CD4-positive, alpha-beta T cell treated with Interleukin-17A for 1 hour (primary cell): Measurements from ENCODE around the gene ZNF280A.
"Not testable (repeated sequence)": the region's sequence is repeated elsewhere in the genome, so short reads cannot be mapped to it uniquely, and the experiment has no call there.

Experiments
- DNase-seq: peaks from one replicate; pipeline ENCODE4 v3.0.0-alpha.2; 2020

ZNF280A gene

DNA sequence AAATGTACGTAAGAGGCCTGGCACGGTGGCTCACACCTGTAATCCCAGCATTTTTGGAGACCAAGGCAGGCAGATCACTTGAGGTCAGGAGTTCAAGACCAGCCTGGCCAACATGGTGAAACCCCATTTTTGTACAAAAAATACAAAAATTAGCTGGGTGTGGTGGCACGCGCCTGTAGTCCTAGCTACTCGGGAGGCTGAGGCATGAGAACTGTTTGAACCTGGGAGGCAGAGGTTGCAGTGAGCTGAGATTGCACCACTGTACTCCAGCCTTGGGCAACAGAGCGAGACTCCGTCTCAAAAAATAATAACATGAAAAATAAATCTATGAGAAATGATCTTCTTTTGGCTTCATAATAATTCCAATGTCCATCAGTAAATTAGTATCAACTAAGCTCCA, 9.2 kb downstream of the ZNF280A start:
- not testable (repeated sequence) for DNase-seq

DNA sequence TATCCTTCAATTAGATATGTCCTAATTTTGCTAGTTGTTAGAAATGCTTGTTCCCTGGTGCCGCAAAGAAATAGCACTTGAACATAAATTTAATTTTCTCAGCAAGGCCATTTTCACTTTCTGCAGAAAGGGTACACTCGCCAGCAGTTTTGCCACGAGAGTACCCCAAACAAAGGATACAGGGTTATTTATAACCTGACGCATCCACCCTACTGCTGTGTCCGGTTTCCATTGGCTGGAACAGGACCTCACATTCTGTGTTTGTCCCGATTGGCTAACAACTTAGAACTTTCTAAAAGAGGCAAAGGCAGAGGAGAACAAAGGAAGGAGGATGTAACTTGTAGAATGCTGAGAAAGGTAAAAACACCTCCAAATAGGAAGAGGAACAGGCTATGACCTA, 10.2 kb downstream of the ZNF280A start:
- not testable (repeated sequence) for DNase-seq

DNA sequence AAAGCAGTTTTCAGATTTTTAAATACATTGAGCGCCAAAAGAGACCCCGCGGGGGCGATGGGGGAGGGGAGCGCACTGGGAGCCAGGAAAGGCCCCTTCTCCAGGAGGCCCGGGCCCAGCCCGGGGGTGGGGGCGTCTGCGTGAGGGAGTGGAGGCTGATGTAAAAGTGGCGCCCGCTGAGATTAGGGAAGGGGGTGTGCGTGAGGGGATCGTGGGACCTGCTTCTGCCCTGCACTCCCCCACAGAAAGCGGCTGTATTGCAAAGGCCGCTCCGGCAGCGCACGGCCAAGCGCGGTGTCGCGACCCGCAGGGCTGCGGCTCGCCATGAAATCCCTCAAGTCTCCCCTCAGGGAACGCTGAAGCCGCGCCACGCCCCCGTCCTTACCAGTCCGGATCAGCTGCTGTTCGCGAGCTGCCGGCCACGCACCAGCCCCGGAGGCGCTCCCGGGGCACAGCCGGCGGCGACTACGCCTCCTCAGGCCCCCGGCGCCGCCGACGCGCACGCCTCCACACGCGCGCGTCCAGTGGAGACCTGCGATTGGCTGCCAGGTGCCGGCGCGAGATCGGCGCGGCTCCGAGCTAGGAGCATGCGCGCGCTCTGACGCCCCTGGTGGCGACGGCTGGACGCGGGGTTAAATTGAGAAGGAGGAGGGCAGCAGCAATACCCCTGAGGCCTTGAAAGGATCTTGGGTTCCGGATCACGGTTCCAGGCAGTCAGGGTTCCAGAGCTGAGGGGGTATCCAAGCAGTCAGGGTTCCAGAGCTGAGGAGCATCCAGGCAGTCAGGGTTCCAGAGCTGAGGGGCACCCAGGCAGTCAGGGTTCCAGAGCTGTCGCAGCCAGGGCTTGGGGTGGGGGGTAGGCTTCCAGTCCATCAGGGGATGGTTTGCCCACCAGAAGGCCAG, 11.5 kb downstream of the ZNF280A start, which contains the start of gene ZNF280B:
Gene ZNF280B (minus strand): TSS at position 469 of the 903 bp plus-strand sequence. CDS start 19,344 bp downstream, outside the sequence.
- DNase-seq: peak; percentile 86

DNA sequence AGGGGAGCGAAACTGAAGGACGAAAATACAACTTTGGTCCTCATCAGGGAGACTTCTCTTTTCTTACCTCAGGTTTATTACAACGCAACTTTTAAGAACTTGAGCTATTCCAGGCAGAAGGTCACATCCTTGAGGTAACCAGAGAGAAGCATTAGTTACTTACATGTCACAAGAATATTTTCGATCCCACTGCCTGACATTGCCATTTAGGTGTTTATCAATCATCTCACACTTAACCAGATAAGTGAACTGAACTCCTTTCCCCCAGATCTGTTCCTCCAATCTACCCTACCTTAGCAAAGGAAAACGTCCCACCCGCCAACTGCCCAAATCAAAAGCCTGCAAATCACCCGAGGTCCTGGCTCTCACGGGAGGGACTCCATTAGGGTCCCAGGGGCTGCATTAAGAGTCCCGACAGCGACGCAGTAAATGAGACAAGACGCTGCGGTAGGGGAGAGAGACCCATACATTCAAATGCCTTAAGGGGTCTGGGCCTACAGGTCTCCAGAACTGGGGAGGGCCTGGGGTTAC, 12.3 kb downstream of the ZNF280A start:
- no peak for DNase-seq

DNA sequence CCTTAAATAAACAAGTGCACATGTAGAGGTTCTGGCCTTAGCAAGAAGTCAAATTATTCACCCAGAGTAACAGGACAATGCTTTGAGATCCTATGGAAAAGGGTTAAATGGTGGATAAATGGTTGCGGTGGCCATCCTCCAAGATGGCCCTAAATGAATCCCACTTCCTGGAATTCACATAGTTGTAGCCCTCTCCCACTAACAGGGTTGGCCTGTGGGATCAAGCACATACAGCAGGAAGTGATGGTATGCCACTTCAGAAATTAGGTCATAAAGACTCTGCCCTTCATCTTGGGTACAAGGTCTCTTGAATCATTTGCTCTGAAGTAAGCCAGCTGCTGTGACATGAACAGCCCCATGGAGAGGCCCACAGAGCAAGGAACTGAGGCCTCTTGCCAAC, 13.3 kb downstream of the ZNF280A start:
- DNase-seq: no peak

DNA sequence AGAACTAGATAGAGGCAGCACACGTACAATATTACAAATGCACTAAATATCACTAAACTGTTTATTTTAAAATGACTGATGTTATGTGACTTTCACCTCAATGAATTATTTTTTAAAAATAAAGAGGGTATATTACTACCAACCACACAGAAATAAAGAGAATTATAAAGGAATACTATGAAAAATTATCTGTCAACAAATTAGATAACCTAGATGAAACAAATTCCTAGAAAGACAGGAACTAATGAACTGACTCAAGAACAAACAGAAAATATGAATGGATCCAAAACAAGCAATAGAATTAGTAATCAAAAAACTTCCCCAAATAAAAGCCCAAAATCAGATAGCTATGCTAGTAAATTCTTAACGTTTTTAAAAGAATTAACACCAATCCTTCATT, 21.8 kb downstream of the ZNF280A start:
- DNase-seq: no peak

DNA sequence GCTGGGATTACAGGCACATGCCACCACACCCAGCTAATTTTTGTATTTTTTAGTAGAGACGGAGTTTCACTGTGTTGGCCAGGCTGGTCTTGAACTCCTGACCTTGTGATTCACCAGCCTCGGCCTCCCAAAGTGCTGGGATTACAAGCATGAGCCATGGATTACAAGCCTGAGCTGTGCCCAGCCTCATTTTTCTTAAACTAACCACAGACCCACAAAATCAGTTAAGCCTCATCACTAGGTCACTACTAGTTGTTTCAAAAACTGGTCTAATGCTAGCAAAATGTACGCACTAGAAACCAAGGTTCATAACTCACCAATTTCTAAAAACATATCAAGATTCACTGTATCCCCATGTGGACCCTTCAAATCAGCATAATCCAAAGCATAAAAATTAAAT, 28.5 kb downstream of the ZNF280A start:
- not testable (repeated sequence) for DNase-seq

DNA sequence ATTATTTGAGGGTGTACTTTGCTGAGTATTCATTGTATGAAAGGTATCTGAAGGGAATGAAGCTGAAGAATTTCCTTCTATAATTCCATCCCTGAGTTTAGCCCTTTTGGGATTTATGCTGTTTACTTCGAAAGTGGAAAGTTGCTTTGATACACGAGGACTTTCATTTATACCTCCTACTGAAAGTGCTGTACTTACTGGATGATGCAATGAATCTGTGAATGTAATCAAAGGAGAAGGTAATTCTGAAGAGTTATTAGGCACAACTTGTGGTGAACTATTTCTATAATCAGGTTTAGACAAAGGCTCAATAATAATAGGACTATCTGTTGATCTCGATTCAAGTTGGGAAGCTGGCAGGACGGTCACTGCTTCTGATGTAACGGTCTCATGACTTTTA, 31.3 kb downstream of the ZNF280A start:
- DNase-seq: no peak

DNA sequence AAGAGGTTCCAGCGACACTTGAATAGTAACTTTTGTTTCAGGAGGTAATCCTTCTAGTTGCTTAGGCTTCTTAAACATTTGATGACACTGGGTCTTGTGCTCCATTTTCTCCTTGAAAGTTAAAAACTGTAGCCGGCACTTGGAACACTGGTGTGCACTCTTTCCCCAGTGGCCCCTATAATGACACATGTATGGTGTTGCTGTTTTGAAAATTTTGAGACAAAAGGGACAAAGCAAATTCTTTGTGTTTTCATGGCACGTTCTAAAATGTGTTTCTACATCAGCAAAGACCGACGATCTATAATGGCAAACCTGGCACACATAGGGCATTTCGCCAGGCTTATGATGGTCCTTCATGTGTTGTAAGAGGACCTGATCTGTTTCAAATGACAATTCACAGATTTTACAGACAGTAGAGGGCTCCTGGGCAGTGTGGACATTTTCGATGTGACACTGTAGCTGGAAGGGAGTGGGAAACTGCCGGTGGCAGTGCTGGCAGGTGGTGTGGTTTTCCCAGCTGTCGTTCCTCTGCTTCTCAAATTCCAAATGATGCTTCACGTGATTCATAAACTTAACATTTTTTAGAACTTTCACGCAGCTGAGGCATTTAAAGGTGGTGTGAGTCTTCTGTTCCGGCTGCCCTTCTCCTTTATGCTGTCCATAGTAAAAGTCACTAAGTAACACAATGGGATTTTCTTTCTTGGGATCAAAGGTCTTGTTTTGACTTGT, 32.0 kb downstream of the ZNF280A start:
- DNase-seq: no peak

DNA sequence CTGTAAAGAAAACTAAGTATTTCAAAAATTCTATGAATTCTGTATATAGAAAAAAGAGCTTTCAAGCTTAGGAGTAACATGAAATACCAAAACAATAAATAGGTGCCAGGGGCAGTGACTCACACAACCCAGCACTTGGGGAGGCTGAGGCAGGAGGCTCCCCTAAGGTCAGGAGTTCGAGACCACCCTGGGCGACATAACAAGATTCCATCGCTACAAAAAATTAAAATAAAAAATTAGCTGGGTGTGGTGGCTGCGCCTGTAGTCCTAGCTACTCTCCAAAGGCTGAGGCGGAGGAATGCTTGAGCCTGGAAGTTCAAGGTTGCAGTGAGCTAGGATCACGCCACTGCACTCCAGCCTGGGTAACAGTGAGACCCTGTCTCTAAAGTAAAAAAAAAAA, 33.0 kb downstream of the ZNF280A start:
- no peak for DNase-seq

DNA sequence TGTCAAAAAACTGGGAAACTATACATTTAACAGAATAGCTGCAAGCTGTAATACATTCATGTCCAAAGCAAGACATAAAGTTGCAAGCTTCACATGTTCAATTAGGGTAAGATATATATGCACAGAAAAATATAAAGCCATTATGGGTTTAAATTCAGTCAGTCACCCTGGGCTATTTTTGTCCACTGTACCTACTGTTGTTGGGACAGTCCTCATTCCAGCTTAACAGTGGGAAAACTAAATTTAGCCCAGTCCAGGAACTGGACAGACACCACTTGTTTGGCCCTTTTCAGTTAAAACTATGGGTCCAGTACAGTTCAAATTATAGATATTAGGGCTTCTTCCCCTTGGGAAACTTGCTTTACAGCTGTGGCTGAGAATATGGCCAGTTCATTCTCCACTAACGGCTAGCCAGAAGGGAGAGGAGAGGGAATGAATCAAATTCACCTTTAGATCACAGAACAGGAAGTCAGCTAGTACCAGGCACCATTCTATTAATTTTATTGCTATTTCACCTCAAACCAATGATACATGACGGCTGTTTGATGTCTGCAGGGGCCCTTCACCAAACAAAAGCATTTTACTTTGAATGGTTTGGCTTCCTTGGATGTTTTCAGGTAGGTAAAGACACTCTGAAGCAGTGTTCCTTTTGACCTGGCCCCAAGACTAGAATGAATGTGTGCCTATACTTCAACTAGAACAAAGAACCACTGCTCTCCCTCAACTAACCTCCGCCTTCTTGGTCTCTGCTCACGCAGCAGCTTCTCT, 33.8 kb downstream of the ZNF280A start:
- no peak for DNase-seq

DNA sequence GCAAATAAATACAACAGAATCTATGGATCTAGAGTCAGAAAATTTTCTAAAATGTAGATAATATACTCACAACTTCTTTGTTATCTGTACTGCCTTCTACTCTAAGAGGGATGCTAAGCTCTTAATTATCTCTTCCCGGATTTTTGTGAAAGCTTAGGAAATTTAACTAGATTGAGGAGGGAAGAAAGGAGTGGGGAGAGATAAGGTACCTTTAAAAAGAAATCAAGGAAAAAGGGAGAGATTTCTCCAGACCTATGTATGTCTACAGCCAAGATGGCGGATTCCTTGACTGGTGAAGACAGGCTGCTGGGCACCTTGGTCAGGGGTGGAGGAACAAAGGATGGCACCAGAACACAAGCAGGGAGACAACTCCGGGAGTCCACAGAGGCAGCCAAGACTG, 34.5 kb downstream of the ZNF280A start:
- no peak for DNase-seq

DNA sequence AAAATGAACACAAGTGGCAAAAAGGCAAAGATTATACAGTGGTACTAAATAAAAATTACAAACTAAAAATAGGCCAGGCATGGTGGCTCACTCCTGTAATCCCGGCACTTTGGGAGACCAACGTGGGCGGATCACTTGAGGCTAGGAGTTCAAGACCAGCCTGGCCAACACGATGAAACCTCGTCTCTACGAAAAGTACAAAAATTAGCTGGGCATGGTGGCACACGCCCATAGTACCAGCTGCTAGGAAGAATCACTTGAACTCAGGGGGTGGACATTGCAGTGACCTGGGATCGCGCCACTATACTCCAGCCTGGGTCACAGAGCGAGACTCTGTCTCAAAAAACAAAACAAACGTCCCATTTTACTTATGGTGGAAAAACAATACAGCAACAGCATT, 36.0 kb downstream of the ZNF280A start:
- no peak for DNase-seq

DNA sequence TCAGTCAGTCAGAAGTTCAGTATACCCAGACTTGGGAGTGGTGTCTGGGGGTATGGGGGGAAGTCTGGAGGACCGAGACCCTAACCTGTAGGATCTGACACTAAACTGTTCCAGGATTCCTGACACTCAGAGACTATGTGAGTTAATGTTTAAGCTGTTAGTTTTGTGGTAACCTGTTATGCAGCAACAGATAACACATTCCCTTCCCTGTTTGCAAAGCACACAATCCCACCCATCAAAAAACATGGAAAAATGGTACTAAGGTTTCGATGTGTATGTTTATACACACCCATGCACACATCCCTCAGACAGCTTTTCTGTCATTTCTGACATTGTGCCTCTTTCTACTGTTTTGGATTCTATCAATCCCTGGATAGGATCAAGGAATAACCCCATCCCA, 39.1 kb downstream of the ZNF280A start:
- DNase-seq: no peak

DNA sequence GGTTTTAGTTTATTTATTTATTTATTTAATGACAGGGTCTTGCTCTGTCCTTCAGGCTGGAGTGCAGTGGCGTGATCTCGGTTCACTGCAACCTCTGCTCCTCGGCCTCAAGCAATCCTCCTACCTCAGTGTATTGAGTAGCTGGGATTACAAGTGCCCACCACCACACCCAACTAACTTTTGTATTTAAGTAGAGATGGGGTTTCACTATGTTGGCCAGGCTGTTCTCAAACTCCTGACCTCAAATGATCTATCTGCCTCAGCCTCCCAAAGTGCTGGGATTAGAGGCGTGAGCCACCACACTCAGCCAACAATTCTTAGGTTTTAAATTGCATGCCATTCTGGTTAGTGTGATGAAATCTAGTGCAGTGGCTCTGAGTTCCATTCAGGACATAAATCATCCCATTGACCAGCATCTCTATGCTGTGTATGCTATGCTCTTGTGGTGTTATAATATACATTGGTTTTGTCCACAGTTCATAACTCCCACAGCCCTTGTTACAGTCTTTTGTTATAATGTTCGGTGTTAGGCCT, 40.0 kb downstream of the ZNF280A start:
- no peak for DNase-seq

DNA sequence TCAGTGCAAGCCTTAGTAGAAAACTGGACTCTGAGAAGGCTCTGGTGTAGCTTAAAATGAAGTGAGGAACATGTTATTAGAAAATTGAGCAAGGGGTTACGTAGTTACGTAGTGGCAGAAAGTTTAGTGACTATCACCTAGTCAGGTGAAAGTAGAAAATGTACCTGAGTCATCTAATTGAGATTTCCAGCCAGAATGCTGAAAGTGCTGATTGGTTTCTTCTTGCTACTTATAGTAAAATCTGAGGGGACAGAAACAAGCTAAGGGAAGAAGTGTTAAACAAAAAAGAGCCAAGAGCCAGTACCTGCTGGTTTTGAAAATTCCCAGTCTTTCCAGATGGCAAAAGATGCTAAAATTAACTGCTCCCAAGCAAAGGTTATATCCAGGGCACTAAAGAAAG, 41.0 kb downstream of the ZNF280A start:
- DNase-seq: no peak

DNA sequence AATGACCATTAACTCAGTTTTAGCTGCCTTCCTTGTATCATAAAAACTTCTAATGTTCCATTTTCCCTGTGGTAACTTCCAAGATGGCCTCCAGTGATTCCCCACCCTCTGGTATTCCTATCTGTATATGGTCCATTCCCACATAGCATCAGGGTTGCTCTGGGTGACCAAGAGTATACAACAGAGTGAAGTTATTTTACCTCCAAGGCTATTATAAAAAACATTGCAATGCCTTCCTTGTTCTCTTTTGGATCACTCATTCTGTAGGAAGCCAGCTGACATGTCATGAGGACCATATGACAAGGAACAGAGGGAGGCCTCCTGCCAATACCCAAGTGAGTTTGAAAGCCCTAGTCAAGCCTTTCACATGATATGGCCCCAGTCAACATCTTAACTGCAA, 41.6 kb downstream of the ZNF280A start:
- no peak for DNase-seq

DNA sequence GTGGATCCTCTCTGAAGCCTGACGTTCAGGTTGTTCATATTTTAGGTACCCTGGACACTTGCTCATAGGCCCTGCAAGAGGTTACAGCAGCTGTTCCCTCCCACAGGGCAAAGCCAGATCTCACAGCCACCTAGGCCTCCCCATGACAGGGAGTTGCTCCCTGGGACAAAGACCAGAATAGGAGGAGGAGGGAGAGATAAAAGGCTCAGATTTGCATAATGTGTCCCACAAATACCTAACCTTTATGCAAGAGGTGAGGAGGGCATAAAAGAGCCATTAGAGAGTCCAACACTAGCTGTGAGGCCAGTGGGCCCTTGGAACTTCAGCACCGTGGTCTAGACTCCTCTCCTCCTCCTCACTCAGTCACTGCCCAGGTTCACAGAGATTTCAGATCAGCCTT, 45.3 kb downstream of the ZNF280A start:
- DNase-seq: no peak

DNA sequence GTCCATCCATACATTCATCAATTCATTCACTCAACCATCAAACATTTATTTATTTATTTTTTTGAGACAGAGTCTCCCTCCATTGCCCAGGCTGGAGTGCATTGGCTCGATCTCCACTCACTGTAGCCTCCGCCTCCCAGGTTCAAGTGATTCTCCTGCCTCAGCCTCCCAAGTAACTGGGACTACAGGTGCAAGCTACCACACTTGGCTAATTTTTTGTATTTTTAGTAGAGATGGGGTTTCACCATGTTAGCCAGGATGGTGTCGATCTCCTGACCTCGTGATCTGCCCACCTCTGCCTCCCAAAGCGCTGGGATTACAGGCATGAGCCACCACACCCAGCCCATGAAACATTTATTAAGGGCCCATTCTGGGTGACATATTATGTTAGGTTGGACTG, 49.0 kb downstream of the ZNF280A start:
- DNase-seq: not testable (repeated sequence)

DNA sequence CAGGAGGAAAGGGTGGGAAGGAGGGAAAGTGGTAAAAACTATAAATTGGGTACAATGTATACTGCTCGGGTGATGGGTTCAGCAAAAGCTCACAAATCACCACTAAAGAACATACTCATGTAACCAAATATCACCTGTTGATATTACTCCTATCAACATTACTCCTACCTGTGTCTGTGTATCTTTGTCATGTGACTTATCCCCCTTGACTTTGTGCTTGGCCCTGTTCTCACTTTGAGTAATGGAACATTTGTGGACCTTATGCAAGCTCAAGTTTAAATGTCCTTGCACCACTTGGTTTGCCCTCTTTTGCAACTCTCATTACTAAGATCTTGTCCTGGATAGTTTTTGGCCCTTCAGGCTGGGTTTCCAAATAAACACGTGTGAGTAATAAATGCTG, 50.5 kb downstream of the ZNF280A start:
- DNase-seq: no peak

DNA sequence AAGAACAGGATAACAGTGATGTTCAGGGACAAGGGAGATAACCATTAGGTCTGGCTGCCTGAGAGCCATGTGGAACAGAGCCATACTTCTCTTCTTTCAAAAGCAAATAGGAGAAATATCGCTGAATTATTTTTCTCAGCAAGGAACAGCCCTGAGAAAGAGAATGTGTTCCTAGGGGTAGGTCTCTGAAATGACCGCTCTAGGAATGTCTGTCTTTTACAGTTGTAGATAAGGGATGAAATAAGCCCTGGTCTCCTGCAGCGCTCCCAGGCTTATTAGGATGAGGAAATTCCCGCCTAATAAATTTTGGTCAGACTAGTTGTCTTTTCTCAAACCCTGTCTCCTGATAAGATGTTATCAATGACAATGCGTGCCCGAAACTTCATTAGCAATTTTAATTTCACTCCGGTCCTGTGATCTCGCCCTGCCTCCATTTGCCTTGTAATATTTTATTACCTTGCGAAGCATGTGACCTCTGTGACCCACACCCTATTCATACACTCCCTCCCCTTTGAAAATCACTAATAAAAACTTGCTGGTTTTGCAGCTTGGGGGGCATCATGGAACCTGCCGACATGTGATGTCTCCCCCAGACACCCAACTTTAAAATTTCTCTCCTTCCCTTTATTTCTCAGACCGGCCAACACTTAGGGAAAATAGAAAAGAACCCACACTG, 51.1 kb downstream of the ZNF280A start:
- DNase-seq: not testable (repeated sequence)

DNA sequence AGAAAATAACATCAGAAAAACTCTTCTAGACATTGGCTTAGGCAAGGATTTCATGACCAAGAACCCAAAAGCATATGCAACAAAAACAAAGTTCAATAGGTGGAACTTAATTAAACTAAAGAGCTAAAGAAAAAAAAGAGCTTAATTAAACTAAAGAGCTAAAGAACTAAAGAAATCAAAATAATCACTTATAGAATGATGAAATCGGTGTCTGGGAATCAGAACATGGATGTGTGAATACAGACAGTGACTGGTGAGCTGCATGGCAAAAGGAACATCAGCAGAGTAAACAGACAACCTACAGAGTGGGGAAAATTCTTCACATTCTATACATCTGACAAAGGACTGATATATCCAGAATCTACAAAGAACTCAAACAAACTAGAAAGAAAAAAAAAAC, 53.0 kb downstream of the ZNF280A start:
- DNase-seq: no peak
